Heart right ventricle (tissue), 16 donors: ENCODE data around the gene PLAC1. TPM values are rescaled to one million over a fixed set of nuclear protein-coding genes. Genes with fewer than 3 reads are reported as not detected.

ENCODE experiments used
- ATAC-seq, 8 donors: fragments of 200-7000 bp; cut with Tn5 transposase; one replicate each; pipeline ENCODE4 v1.9.1; 2020; ENCODE audit warnings: mild to moderate bottlenecking in 8 of 8, moderate library complexity in 8 of 8, moderate number of reproducible peaks in 1 of 8
- DNase-seq, 2 donors: peaks; one replicate each; pipeline ENCODE4 v3.0.0-alpha.2; 2020
- H3K27ac ChIP-seq, 10 donors: fragments of 200-600 bp; sonication (generic) in 2 of 10; one replicate each; pipeline versions ENCODE4 v1.5.0 to v1.8.0; 2020 to 2022; ENCODE audit warnings: mild to moderate bottlenecking in 3 of 10
- H3K27me3 ChIP-seq, 7 donors: fragments of 200-600 bp; one replicate each; pipeline ENCODE4 v1.8.0; 2021 to 2022; ENCODE audit warnings: mild to moderate bottlenecking in 2 of 7
- H3K36me3 ChIP-seq, 9 donors: fragments of 200-600 bp; sonication (generic) in 1 of 9; one replicate each; pipeline versions ENCODE4 v1.5.0 to v1.8.0; 2020 to 2022; ENCODE audit warnings: mild to moderate bottlenecking in 2 of 9
- H3K4me1 ChIP-seq, 9 donors: fragments of 200-600 bp; sonication (generic) in 1 of 9; one replicate each; pipeline versions ENCODE4 v1.5.0 to v1.8.0; 2020 to 2022; ENCODE audit warnings: mild to moderate bottlenecking in 4 of 9
- H3K4me3 ChIP-seq, 10 donors: fragments of 200-600 bp; sonication (generic) in 2 of 10; one replicate each; pipeline versions ENCODE4 v1.5.0 to v1.8.0; 2020 to 2022; ENCODE audit warnings: mild to moderate bottlenecking in 7 of 10, moderate library complexity in 2 of 10
- H3K9me3 ChIP-seq, 11 donors: fragments of 200-600 bp in 10 of 11; sonication (generic) in 2 of 11; one replicate each; pipeline versions ENCODE4 v1.5.0 to v1.8.0; 2013 to 2022; ENCODE audit warnings: mild to moderate bottlenecking in 2 of 11, control low read depth in 1 of 11, moderate library complexity in 1 of 11
- CTCF ChIP-seq, 9 donors: fragments of 200-600 bp; sonication (generic) in 2 of 9; IDR thresholded peaks; one replicate each; pipeline versions ENCODE4 v1.5.0 to v1.8.0; 2021 to 2022; ENCODE audit warnings: antibody characterized with exemption in 9 of 9, mild to moderate bottlenecking in 5 of 9, moderate library complexity in 1 of 9
- WGBS, 2 donors: extraction: QIAGEN DNeasy Blood & Tissue Kit; methylation state at CpG; one replicate each; pipeline ENCODE4 v1.1.7; 2013; ENCODE audit warnings: inconsistent platforms in 1 of 2; 5-methylcytosine and 5-hydroxymethylcytosine counted together
- intact Hi-C, 10 donors: fragments of 100-400 bp; cut with DNase I; formaldehyde crosslinking; loops; one replicate each; pipeline versions ENCODE4 v1.11.1 to v1.14.2; 2022
- polyA plus RNA-seq, 2 donors: library from polyadenylated mRNA; stranded (reverse); fragments of 200-250 nt; gene quantifications; one replicate each; pipeline ENCODE4 v1.2.3, GENCODE V29; 2013
- total RNA-seq, 10 donors: library from RNA; stranded (reverse); fragmentation: NEBNext Ultra II Directional in 3 of 10; extraction: Animal tissue kit (Norgen Biotek cat#: 25700) in 3 of 10; gene quantifications; one replicate each; pipeline versions ENCODE4 v1.2.1 to v1.2.4, GENCODE V29; 2021 to 2023
- donor health status: Arrhythmogenic right ventricular cardiomyopathy.
- donor health status: ischemic (EF 13 %, LVEDD 7.1; RV severe dilation, severe dysfunction).
- donor health status: healthy with polysubstance abuse.
- donor health status: DM: no; HTN: yes; CAD: no.
- donor health status: DM: no; HTN: no; CAD: no.
- donor health status: ischemic (EF 25% LVEDD 6.9; RV normal size, moderate dysfunction).
- donor health status: ischemic (EF 25% LVEDD 5.7; RV mildly dilated, moderate dysfunction).
- donor health status: healthy.
- donor health status: DM: yes; HTN: yes; CAD: no.
- donor health status: Ischemic cardiomyopathy.
- donor health status: ischemic (EF 35%, LVEDD 5.7; RV mildly dilated, moderate dysfunction).
- donor health status: nonischemic (EF 11% LVEDD 7.7; RV severe dilation, severe dysfunction).
- donor health status: DM: yes; HTN: yes; CAD: no.
- donor health status: PGD.
- donor health status: ischemic (EF 29% LVEDD 5.4; RV normal size, mild dysfunction).
- donor health status: nonischemic (EF 23%, LVEDD 6.1; RV moderate dilation, normal function).

Gene PLAC1
- total and polyA plus RNA-seq, 12 donors: not detected

GRCh38 chrX:134566506-134566905 lies 91.8 kb downstream of the PLAC1 start:
- Histone ChIP-seq H3K27me3 (peaks cover 0 to 2% (median 0%) of the 10 kb centered on the region in 7 donors), H3K4me1 (peaks cover 0 to 12% (median 4%) of the 10 kb centered on the region in 9 donors), H3K27ac (no peak overlapping the region), H3K9me3 (no peaks in the 10 kb centered on the region), H3K4me3 (no peak overlapping the region), H3K36me3 (no peaks in the 10 kb centered on the region)
- no peak for ATAC-seq
- DNase-seq: no peak
- intact Hi-C loops: no loop called here
- 56 to 81% methylated on average over 5 of the region's 5 CpGs for WGBS, 2 donors
- no peak for TF ChIP-seq CTCF (IDR thresholded peaks at IDR 0.05)

GRCh38 chrX:134562002-134562401 lies 96.3 kb downstream of the PLAC1 start:
- intact Hi-C loops: no loop called here
- no peak for TF ChIP-seq CTCF (IDR thresholded peaks at IDR 0.05)
- H3K36me3 ChIP-seq: no peaks in the 10 kb centered on the region
- H3K4me1 ChIP-seq: no peaks in the 10 kb centered on the region
- no peak for ATAC-seq
- H3K27ac ChIP-seq: no peak overlapping the region
- H3K27me3 ChIP-seq: no peaks in the 10 kb centered on the region
- H3K9me3 ChIP-seq: no peaks in the 10 kb centered on the region
- 80 to 82% methylated on average over 2 of the region's 2 CpGs for WGBS, 2 donors
- no peak for DNase-seq
- no peak overlapping the region for H3K4me3 ChIP-seq

- intact Hi-C loops: no loop called here
- 91 to 95% methylated on average over 4 of the region's 4 CpGs for WGBS, 2 donors
- ATAC-seq (no peak), DNase-seq (no peak)
- no peaks in the 10 kb centered on the region for H3K9me3 ChIP-seq
- peaks cover 0 to 21% (median 0%) of the 10 kb centered on the region in 7 donors for H3K27me3 ChIP-seq
- no peaks in the 10 kb centered on the region for H3K4me1 ChIP-seq
- H3K27ac ChIP-seq: no peak overlapping the region
- no peak for TF ChIP-seq CTCF (IDR thresholded peaks at IDR 0.05)
- no peak overlapping the region for H3K4me3 ChIP-seq
- no peaks in the 10 kb centered on the region for H3K36me3 ChIP-seq
These were observed 100.1 kb downstream of the PLAC1 start for GRCh38 chrX:134558133-134558532.

GRCh38 chrX:134554291-134554690 lies 104.0 kb downstream of the PLAC1 start:
- Histone ChIP-seq H3K4me3 (no peak overlapping the region), H3K27ac (no peak overlapping the region), H3K27me3 (peaks cover 0 to 47% (median 0%) of the 10 kb centered on the region in 7 donors), H3K9me3 (peaks cover 0 to 6% (median 0%) of the 10 kb centered on the region in 11 donors), H3K4me1 (peaks cover 0 to 11% (median 0%) of the 10 kb centered on the region in 9 donors), H3K36me3 (no peaks in the 10 kb centered on the region)
- intact Hi-C loops: no loop called here
- no peak for TF ChIP-seq CTCF (IDR thresholded peaks at IDR 0.05)
- DNase-seq: no peak
- WGBS, 2 donors: 46 to 75% methylated on average over 8 of the region's 8 CpGs
- no peak for ATAC-seq
